TTC549 (cell line): ENCODE data around the gene TEX13B.
"Not testable (repeated sequence)": the region's sequence is repeated elsewhere in the genome, so short reads cannot be mapped to it uniquely, and the experiment has no call there.

Experiments
- FAIRE-seq: peaks from 2 replicates; lab custom pipeline; 2012; peaks lifted over from hg19 to GRCh38; lab: Jason Lieb, UNC

Gene TEX13B, protein sequence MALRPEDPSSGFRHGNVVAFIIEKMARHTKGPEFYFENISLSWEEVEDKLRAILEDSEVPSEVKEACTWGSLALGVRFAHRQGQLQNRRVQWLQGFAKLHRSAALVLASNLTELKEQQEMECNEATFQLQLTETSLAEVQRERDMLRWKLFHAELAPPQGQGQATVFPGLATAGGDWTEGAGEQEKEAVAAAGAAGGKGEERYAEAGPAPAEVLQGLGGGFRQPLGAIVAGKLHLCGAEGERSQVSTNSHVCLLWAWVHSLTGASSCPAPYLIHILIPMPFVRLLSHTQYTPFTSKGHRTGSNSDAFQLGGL

DNA sequence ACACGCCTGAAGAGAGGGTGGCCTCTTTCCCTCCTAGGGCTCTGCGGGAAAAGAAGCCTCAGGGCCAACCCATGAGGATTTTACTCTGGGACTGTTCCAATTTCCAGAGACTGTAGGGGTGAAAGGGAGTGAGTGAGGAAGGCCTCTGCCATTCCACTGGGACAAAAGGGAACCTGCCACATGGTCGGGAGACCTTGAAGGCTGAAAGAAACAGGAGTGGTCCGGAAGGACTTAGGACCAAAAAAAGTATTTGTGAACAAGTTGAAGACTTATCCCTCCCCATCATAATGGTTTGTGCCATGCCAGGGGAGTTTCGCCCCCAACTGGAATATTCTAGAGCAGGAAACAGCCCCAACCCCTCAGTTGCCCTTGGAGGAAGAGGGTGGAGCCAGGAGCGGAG, at the start of gene TEX13B:
TSS of gene TEX13B (minus strand) at position 15 of the 400 bp plus-strand sequence. CDS start 243 bp downstream, outside the sequence.
- no peak for FAIRE-seq

DNA sequence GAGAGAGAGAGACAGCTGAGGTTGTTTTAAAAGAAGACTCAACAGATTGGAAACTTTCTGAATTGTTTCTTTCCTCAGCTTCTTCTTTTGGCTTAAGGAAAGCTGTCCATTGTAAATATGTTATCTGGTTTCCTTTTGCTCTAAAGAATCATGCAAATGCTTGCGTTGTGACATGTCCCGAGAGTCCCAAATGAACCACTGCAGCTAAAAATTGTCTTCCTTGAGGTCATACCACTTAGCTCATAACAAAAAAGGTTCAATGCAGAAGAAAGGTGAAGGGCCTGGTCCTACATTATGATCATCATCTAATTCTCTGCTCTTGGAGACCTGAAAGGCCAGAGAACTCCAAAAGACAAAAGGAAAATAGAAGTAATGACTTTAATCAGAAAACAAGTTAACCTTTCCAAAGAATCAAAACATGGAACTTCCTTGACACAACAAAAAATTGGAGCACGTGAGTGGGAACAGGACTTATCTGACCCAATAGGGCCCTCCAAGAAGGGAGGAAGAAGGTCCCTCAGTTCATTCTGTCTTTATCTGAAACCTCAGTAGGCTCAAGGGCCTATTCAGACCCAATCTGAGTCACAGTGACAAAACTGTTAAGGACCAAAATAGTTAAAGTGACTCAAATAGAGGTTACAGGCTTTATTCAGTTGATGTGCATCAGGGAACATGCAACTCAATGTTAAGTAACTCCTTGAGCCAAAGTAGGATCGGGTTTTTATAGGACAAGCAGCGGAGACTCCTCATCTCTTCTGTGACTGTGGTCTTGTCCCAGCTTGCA, 48.0 kb upstream of the TEX13B start:
- no peak for FAIRE-seq

DNA sequence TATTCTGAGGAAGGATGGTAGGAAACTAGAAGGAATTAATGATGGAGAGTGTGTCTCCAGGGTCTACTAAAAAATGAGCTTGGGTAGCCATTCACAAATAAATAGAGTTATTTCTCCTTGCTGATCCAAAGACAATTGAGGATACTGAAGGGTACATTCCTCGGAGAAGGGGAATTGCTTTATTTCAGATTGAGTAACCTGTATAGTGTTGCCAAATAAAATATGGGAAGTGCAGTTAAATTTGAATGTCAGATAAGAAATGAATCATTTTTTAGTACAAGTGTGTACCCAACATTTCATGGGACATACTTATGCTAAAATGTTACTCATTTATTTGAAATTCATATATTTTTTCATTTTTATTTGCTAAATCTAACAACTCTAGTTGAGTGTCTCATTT, 46.7 kb upstream of the TEX13B start:
- no peak for FAIRE-seq

DNA sequence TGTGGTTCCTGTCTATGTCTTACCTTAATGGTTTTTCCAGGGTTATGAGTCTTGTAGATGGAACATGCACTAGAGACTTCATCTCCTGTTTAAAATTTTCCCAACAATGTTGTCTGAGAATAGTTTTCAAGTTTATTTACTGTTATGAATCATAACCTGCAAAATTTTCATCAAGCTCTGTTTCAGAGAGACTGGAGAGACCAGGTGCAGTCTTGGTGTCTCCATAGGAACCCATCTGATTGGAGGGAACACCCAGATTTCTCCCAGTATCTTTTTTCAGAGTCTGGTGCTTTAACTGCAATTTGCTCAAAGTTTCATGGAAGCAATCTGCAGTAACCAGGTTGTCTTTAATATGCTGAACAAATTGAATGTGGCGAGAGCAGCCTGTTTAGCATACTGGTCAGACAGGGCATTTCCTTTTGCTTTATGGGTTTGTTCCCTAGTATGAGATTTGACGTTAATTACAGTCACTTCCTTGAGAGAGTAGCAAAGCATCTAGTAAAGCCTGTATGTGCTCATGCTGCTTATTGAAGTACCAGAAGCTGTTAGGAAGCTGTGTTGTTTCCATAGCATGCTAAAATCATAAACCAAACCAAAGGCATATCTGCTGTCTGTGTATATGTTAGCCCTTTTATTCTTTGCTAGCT, 43.9 kb upstream of the TEX13B start:
- no peak for FAIRE-seq

DNA sequence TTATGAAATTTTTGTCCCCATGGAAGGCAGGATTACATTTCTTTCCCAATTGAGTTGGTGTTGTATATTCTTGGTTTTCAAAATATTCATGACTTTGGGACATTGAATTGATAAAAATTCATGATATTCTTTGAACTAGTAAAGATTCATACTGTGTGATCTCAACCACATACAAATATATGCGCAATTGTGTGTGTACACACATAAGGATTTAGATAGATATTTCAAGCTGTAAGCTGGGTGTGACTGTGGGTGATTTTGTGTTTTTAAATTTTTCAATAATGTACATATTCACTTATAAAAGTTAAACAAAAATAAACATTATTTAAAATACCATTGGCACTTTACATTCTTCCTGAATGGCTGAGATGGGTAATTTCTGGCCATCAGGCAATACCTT, 43.2 kb upstream of the TEX13B start:
- FAIRE-seq, result no peak

DNA sequence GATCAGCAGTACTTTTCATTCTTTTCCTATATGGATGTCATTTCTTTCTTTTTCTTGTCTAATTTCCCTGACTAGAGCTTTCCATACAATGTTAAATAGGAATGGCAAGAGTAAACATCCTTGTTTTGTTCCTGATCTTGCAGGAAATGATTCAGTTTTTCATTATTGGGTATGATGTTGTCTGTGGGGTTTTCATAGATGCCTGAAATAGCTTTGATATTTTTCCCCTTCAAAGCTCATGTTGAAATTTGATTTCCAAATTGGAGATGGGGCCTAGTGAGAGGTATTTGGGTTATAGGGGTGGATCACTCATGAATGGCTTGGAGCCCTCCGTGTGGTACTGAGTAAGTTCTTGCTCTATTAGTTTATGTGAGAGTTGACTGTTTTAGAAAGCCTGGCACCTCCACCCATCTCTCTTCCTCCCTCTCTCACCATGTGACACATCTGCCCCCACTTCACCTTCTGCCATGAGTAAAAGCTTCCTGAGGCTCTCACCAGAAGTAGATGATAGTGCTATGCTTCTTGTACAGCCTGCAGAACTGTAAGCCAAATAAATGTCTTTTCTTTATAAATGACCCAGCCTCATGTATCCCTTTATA, 40.4 kb upstream of the TEX13B start:
- FAIRE-seq, result no peak

DNA sequence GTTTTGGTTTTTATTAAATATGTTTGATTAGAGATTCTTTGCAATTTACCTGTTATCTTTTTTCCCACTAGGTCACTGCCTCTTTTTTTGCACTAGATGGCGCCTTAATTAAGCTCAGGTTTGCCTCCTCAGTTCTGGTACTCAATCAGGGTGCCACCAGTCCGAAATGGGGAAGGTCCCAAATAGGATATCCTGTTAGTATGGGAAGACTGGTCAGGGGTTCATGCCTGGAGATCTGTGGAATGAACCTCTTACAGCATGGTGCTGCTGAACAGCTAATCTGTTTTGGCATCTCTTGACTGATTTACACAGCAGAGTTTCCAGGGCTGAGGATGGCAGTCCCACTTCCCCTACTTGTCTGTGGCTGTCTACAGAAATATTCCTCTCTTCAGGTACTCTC, 38.5 kb upstream of the TEX13B start:
- FAIRE-seq, result no peak

DNA sequence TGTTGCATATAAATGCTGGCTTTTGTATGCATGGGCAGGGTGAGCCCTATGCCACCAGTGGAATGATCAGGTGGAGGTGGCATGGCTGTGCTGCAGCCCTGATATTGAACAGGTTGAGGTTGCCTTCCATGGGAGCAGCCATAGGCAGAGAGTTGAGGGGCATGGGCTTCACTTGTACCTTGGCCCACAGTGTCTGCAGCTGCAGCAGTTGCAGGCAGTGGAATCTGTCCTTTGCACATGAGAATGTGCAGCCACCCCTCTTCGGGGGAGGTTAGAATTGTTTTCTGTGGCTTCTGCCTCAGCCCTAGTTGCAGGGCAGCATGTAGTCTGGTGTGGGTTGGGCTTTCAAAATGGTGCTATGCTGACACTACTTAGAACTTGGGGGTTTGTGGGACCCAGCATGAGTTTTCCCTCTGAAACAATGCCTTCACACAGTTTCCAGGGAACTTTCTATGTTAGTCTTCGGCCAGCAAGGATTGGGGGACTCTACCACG, 37.3 kb upstream of the TEX13B start:
- no peak for FAIRE-seq

DNA sequence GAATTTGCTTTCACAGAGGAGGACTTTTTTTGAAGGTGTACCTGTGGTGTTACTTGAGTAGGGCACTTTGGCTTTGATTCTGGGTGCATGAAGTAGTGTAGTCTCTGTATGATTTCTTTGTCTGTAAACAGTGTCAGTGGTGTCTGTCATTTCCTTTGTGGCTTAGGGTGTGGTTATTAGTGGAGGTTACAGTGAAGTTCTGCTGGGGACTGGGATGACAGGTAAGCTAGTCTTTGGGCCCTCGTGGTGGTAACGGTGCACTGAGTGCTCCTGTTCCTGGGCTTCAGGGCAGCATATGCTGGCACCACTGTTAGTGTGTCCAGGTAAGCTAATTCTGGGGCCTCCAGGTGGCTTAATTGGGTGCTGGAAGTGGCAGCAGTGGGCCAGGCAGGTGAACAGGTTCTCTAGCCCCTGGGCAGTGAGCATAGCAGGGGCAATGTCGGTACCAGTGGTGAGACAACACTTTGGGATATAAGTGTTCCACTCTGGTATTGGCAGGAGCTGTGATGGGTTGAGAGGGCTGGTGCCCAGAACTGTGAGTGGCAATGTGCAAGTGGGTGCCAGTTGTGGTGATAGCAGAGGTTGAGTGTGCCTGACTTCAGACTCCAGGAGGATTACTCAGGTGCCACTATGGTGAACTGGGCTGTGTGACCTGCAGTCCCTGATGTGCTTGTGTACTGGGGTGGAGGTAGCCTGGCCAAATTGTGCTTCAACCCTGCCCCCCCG, 36.6 kb upstream of the TEX13B start:
- no peak for FAIRE-seq

DNA sequence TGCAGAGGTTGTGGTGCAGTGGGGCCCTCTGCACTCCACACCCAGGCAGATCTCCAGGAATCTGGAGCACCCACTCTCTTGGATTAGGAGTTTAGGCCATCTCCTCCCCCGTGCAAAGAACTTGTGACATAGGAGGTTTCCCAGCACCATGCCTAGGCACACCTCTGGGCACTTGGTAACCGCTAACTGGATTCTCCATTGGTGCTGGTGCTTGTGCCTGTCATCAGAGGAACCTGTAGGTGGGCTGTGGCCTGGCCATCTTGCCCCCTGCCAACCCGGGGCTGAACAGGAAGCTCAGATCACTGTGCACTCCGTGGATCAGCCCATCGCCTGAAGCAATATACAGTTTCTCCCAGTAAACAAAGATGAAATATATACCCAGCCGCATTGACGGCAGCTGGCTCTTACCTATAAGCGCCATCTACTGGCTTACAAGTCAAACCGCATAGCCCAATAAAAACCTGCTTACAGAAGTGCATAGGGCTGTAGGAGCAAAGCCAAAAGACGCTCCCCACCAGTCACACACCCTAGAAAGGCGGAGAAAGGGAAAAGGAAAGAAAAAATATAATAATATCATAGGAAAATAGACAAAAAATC, 19.1 kb upstream of the TEX13B start:
- no peak for FAIRE-seq

DNA sequence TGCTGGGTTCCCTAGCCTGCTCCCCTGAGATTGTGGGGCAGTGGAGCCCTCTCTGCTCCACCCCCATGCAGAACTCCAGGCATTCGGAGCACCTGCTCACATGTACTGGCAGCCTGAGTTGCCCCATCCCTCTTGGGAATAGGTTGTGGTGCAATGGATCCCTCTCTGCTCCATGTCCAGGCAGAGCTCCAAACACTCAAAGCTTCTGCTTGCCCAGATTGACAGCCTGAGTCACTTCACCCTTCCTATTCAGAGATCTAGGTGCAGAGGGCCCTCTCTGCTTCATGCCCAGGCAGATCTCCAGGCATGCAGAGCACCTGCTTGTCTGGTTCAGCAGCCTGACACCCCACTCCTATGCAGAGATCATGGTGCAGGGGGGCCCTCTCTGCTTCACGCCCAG, 18.6 kb upstream of the TEX13B start:
- no peak for FAIRE-seq

DNA sequence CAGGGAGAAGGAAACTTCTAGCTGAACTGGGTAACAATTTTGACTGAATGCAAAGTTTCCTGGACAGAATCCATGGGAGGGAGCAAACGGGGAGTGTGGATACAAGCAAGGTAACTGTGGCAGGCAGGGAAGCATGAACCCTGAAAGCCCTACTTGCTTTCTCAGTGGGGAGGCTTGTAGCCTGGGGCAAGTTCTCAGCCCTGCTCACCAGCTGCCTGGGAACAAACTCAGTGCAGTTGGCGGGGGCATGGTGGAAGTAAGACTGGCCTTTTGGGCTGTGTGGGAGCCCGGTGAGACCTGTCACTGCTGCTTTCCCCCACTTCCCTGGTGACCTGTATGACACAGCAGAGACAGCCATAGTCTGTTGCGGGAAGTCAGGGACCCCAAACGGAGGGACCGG, 14.0 kb upstream of the TEX13B start:
- no peak for FAIRE-seq

DNA sequence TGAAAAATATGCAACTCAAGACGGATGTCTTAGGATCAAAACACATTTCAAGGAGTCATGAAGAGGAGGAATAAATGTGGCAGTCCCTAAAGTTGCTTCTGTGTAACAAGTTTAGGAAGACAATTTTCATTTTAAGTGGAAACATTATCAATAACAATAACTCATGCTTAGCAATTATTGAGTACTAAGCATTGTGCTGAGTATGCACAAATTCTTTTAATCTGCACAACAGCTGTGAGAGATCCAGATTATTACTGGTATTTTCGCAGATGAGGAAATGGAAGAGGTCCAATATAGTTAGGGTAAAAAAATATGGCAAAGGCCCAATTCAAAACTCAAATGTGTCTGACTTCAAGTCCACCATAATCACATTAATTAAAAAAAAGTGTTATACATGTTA, 2.9 kb upstream of the TEX13B start:
- FAIRE-seq, result no peak

DNA sequence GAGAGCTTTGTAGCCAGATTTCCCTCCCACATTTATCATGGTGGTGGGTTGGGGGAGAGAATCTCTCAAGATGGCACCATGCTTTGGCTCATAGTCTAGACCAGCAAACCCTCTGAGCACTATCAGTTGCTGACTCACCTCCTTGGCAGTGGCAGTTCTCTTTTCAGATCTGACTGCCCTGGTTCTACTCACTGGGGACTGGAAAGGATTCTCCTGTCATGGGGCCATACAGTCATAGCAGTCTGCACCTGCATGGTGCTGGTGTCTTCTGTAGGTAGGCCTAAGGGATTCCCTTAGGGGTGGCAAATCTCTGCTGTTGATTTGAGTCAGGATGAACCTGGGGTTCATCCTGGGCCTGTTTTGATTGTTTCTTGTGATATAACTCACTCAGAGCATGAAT, 2.6 kb downstream of the TEX13B start:
- FAIRE-seq, result no peak

DNA sequence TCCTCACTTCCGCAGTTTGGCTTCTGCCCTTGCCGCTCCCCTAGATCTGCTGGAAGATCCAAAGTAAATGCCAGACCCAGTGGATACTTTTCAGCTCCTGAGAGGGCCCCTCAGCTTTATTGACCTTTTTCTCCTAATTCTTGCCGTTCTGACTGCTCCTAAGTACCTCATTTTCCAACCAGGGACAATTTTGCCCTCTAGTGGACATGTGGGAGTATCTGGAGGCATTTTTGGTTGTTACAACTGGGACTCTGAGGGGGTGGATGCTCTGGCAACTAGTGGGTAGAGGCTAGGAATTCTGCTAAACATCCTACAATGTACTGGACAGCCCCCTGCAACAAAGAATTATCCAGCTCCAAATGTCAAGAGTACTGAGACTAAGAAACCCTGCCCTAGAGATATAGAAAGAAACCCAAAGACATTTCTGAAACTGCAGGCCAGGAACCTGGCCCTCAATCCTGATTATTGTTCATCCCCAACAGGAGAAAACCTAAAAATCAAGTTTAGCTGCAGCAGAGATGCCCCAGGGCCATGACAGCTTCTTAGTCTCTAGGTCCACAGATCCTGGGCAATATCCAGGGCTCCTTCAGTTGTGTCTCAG, 3.4 kb downstream of the TEX13B start:
- no peak for FAIRE-seq

DNA sequence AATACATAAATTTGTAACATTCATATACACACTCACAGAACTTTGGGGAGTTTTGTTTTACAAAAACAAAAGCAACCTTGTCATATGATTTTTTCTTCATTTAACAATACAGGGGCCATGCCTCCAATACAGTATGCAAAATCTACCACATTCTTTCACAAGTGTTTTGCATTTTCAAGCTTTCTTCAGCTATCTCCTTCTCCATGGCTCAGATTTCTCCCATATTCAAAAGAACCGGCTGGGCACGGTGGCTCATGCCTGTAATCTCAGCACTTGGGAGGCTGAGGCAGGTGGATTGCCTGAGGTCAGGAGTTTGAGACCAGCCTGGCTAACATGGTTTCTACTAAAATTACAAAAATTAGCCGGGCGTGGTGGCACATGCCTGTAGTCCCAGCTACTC, 4.1 kb downstream of the TEX13B start:
- FAIRE-seq, result no peak

DNA sequence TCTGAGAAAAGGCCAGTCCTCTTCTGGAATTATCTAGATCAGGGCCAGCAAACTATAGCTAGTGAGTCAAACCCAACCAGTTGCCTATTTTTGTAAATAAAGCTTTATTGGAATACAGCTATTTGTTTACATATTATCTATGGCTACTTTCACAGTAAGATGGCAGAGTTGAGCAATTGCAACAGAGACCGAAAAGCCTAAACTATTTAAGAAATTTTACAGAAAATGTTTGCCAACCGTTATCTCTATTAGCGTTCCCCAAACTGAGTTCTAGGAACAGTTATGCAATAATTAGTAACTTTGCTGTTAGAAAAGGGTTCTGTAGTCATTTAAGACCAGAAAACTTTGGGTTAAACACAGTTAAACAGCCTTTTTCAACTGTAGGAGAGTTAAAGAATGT, 10.5 kb downstream of the TEX13B start:
- FAIRE-seq, result no peak

DNA sequence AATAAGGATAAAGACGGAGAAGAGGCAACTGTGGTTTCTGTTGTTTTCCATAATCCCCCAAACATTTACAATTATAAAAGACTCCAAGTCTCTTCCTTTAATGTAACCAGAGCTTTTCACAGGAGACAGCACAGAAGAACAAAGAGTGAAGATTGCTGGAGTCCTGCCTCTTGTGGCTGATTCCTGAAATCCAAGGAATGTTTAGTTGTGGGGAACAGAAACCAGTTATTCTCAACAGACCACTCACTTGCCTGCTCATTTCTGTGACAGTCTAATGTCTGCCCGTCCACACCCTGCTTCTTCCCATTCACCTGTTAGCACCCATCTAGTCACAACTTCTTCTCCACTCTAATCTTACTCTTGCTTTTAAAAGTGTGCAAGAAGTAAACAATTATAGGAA, 12.1 kb downstream of the TEX13B start:
- FAIRE-seq, result no peak

DNA sequence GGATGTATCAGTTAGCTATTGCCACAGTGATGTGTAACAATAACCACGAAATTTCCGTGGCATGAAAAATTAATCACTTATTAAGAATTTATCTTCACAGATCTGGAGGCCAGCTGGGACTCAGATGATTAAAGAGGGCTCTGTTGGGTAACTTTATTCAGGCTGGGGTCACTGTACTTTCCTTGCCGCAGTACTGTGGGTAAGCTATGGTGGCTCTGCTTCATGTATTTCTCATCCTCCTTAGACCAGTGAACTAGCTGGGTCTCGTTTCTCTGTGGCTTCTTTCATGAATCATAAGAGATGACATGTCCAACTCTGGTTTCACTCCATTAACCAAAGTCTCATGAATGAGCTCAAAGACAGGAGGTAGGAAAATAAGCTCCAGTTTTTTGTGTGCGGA, 13.5 kb downstream of the TEX13B start:
- FAIRE-seq, result no peak

DNA sequence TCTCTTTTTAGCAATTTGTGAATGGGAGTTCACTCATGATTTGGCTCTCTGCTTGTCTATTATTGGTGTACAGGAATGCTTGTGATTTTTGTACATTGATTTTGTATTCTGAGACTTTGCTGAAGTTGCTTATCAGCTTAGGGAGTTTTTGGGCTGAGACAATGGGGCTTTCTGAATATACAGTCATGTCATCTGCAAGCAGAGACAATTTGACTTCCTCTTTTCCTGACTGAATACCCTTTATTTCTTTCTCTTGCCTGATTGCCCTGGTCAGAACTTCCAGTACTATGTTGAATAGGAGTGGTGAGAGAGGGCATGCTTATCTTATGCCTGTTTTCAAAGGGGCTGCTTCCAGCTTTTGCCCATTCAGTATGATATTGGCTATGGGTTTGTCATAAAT, 26.8 kb downstream of the TEX13B start:
- not testable (repeated sequence) for FAIRE-seq

DNA sequence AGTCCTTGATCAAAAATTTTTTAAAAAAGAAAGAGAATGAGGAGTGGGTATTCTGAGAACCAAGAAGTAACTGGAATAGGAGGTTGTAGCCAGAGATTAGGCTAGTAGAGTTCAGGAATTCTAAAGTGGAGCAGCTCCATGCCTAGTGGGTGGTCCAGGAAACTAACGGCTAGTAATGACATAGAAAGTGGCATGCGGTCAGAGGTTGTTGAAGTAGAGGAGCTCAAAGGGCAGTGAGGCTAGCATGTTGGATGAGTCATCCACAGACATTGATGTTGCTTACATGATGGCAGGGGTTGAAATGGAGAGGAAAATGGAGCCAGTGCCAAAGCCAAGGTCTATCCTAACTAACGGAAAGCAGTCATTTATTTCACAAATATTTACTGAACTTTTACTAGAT, 42.1 kb downstream of the TEX13B start:
- no peak for FAIRE-seq

DNA sequence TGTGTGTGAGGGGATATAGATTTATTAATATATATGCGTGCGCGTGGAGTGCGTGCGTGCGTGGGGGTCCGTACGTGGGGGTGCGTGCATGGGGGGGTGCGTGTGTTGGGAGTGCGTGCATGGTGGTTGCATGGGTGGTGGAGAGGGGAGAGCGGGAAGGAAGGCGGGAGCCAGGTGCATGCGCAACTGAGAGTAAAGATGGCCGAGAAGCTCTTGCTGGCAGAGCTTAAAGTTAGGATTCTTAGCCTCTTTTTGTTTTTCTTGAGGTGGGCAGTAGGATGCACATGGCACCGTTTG, 45.8 kb downstream of the TEX13B start:
- FAIRE-seq, result no peak
